CD4-positive, alpha-beta T cell (primary cell): ENCODE data around the gene CTIF. TPM values are rescaled to one million over a fixed set of nuclear protein-coding genes. Genes with fewer than 3 reads are reported as not detected.

Source experiments
- ATAC-seq: fragments of 200-7000 bp; cut with Tn5 transposase; one replicate; pipeline ENCODE4 v1.10.0; 2022; ENCODE audit warnings: mild to moderate bottlenecking; ENCODE audit not compliant: poor library complexity
- CTCF ChIA-PET: fragments of 350-600 bp; sonication (Branson Sonifier 250); formaldehyde crosslinking; loops from one replicate; lab custom pipeline; 2021; ENCODE audit warnings: antibody characterized with exemption, inconsistent platforms; lab: Charles Lee
- POLR2A ChIA-PET: fragments of 350-600 bp; sonication (Branson Sonifier 250); formaldehyde crosslinking; loops from one replicate; lab custom pipeline; 2021; ENCODE audit warnings: antibody characterized with exemption, inconsistent platforms; lab: Charles Lee
- DNase-seq, 14 experiments: peaks; one replicate each; pipeline ENCODE4 v3.0.0-alpha.2; 2013 to 2020; ENCODE audit warnings: mixed read lengths in 2 of 14
- H3K27ac ChIP-seq, 2 donors: one replicate each; pipeline versions ENCODE4 v1.5.1 to v1.7.0; 2013; ENCODE audit warnings: low read length in 2 of 2, low read depth in 1 of 2, mild to moderate bottlenecking in 1 of 2
- H3K27me3 ChIP-seq, 2 experiments: 1 replicate in 1 of 2; 2 replicates in 1 of 2; pipeline versions ENCODE4 v1.6.1 to v1.7.0; 2013; ENCODE audit warnings: low read length in 2 of 2, control low read depth in 1 of 2, mild to moderate bottlenecking in 1 of 2, moderate library complexity in 1 of 2; ENCODE audit not compliant: insufficient read depth in 2 of 2, control insufficient read depth in 1 of 2
- H3K36me3 ChIP-seq: one replicate; pipeline ENCODE4 v1.6.1; 2013; ENCODE audit warnings: low read length, control low read depth; ENCODE audit not compliant: insufficient read depth
- H3K4me1 ChIP-seq: one replicate; pipeline ENCODE4 v1.6.1; 2013; ENCODE audit warnings: low read length, control low read depth; ENCODE audit not compliant: insufficient read depth
- H3K4me3 ChIP-seq: one replicate; pipeline ENCODE4 v1.5.1; 2013; ENCODE audit warnings: mild to moderate bottlenecking, low read length, moderate library complexity
- H3K9me3 ChIP-seq, 2 experiments: 1 replicate in 1 of 2; 2 replicates in 1 of 2; pipeline versions ENCODE4 v1.6.1 to v1.7.0; 2013; ENCODE audit warnings: low read length in 2 of 2, mild to moderate bottlenecking in 2 of 2, control low read depth in 1 of 2, moderate library complexity in 1 of 2; ENCODE audit not compliant: control insufficient read depth in 1 of 2, insufficient read depth in 1 of 2
- H3K27ac Mint-ChIP-seq: one replicate; pipeline ENCODE4 v1.8.0; 2020; ENCODE audit warnings: mixed read lengths
- H3K27me3 Mint-ChIP-seq: one replicate; pipeline ENCODE4 v1.8.0; 2021; ENCODE audit warnings: mixed read lengths
- H3K36me3 Mint-ChIP-seq: one replicate; pipeline ENCODE4 v1.8.0; 2021; ENCODE audit warnings: low read depth, mixed read lengths
- H3K4me1 Mint-ChIP-seq: one replicate; pipeline ENCODE4 v1.8.0; 2021; ENCODE audit warnings: low read depth, mixed read lengths
- H3K4me3 Mint-ChIP-seq: one replicate; pipeline ENCODE4 v1.8.0; 2020; ENCODE audit warnings: mild to moderate bottlenecking, mixed read lengths
- H3K9me3 Mint-ChIP-seq: one replicate; pipeline ENCODE4 v1.8.0; 2020; ENCODE audit warnings: mixed read lengths
- CTCF ChIP-seq: fragments of 200-600 bp; IDR thresholded peaks from one replicate; pipeline ENCODE4 v1.8.0; 2022; ENCODE audit warnings: antibody characterized with exemption, mild to moderate bottlenecking
- intact Hi-C, 2 experiments: fragments of 100-400 bp; cut with DNase I in 1 of 2; cut with micrococcal nuclease in 1 of 2; formaldehyde crosslinking; loops; one replicate each; pipeline versions ENCODE4 v1.15.1 to v1.9.0; 2023 to 2025; cut with DNase I, micrococcal nuclease
- total RNA-seq, 174 experiments: library from RNA in 2 of 174; stranded (reverse) in 2 of 174; gene quantifications; one replicate each; pipeline ENCODE4 v1.2.3 and lab custom pipeline; 2021 to 2026

CTIF gene
- total RNA-seq, 2 experiments from 2014 or later = 1.1 to 2.9 TPM

GRCh38 chr18:48611203-48611602 lies 72.4 kb downstream of the CTIF start:
- no peak for ATAC-seq
- no peaks in the 10 kb centered on the region for H3K4me1 ChIP-seq
- no peak overlapping the region for H3K4me3 ChIP-seq
- H3K4me1 Mint-ChIP-seq = no peaks in the 10 kb centered on the region
- H3K27ac Mint-ChIP-seq = no peak overlapping the region
- H3K27me3 ChIP-seq = no peaks in the 10 kb centered on the region
- POLR2A ChIA-PET = no interaction called here
- no peaks in the 10 kb centered on the region for H3K9me3 ChIP-seq
- no peak overlapping the region for H3K4me3 Mint-ChIP-seq
- no peak for TF ChIP-seq CTCF
- no peaks in the 10 kb centered on the region for H3K36me3 Mint-ChIP-seq
- H3K27ac ChIP-seq = no peak overlapping the region
- H3K27me3 Mint-ChIP-seq = no peaks in the 10 kb centered on the region
- intact Hi-C loops = no loop called here
- no peaks in the 10 kb centered on the region for H3K9me3 Mint-ChIP-seq
- CTCF ChIA-PET = no interaction called here
- DNase-seq = no peak
- H3K36me3 ChIP-seq = no peaks in the 10 kb centered on the region

- H3K9me3 Mint-ChIP-seq = no peaks in the 10 kb centered on the region
- no peak overlapping the region for H3K27ac Mint-ChIP-seq
- no peaks in the 10 kb centered on the region for H3K27me3 Mint-ChIP-seq
- no peaks in the 10 kb centered on the region for H3K36me3 Mint-ChIP-seq
- H3K4me1 Mint-ChIP-seq = no peaks in the 10 kb centered on the region
- H3K4me1 ChIP-seq = no peaks in the 10 kb centered on the region
- DNase-seq = no peak
- no peaks in the 10 kb centered on the region for H3K27me3 ChIP-seq
- no peak for TF ChIP-seq CTCF
- H3K4me3 Mint-ChIP-seq = no peak overlapping the region
- ATAC-seq = no peak
- H3K4me3 ChIP-seq = no peak overlapping the region
- intact Hi-C loops = no loop called here
- H3K27ac ChIP-seq = no peak overlapping the region
- H3K9me3 ChIP-seq = no peaks in the 10 kb centered on the region
- ChIA-PET POLR2A (no interaction called here), CTCF (no interaction called here)
- no peaks in the 10 kb centered on the region for H3K36me3 ChIP-seq
Measured at GRCh38 chr18:48611785-48612480, 73.1 kb downstream of the CTIF start.

- H3K4me3 Mint-ChIP-seq = no peak overlapping the region
- H3K4me1 Mint-ChIP-seq = no peaks in the 10 kb centered on the region
- Histone ChIP-seq H3K9me3 (no peaks in the 10 kb centered on the region), H3K27ac (no peak overlapping the region), H3K27me3 (no peaks in the 10 kb centered on the region), H3K36me3 (no peaks in the 10 kb centered on the region), H3K4me3 (no peak overlapping the region), H3K4me1 (no peaks in the 10 kb centered on the region)
- H3K27me3 Mint-ChIP-seq = no peaks in the 10 kb centered on the region
- H3K9me3 Mint-ChIP-seq = no peaks in the 10 kb centered on the region
- no peaks in the 10 kb centered on the region for H3K36me3 Mint-ChIP-seq
- intact Hi-C loops = no loop called here
- CTCF ChIA-PET = no interaction called here
- DNase-seq = no peak
- H3K27ac Mint-ChIP-seq = no peak overlapping the region
- TF ChIP-seq CTCF = no peak
- ATAC-seq = no peak
- POLR2A ChIA-PET = no interaction called here
Measured at GRCh38 chr18:48612511-48612910, 73.7 kb downstream of the CTIF start.
